GM18499 (cell line): ENCODE results near the gene ZNF598.
"Not testable (repeated sequence)": the region's sequence is repeated elsewhere in the genome, so short reads cannot be mapped to it uniquely, and the experiment has no call there.

Experiments
- ATAC-seq: cut with Tn5 transposase; IDR thresholded peaks from one replicate; pipeline ENCODE4 v1.9.1; 2021; ENCODE audit warnings: moderate number of reproducible peaks; ENCODE audit not compliant: insufficient read depth, unreplicated experiment

ZNF598 gene

DNA sequence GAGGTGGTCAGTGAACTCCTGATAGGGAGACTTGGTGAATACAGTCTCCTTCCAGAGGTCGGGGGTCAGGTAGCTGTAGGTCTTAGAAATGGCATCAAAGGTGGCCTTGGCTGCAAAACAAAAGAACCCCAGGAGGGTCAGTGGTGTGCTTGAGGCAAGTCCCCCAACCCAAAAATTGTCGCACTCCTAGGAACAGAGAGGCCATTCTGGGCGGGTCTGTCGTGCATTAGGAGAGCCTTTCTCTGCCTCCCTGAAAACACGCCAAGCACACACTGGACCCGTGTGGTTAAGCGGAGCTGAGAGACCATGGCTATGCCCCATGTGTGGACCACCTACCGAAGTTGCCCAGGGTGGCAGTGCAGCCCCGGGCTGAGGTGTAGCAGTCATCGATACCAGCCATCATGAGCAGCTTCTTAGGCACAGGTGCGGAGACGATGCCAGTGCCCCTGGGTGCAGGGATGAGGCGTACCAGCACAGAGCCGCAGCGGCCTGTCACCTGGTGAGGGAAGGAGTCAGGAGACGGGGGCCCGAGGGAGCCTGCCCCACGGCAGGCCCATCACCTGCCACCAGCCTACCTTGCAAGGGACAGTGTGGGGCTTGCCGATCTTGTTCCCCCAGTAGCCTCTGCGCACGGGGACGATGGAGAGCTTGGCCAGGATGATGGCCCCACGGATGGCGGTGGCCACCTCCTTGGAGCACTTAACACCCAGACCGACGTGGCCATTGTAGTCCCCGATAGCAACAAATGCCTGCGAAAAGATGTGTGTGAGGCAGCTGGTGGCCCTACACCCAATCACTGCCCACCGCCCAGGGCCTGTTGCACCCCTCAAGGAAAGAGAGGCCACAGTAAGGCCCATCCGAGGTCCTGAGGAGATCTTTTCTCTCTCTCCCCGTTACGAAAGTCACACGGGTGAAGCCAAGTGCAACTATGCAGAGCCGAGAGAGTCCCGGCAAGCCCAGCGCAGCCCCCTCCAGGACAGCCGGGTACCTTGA is 47.2 kb downstream of the ZNF598 start:
- ATAC-seq: not testable (repeated sequence)

DNA sequence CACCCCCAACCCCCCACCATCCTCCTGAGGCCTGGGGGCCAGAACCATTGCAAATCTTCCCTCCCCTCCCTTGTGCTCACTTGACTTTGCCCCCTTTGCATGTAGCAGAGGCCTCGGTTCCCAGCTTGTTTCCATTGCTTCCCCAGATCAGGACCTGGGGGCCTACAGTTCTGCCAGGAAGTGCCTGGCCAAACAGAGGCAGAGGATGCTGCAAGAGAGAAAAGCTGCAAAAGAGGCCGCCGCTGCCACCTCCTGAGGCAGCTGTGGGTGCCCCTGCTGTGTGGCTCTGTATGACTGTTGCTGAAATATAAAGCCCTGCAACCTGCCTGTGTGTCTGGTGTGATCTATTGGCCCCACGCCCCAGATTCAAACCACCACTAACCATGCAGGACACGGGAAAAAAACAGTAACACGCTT is 48.0 kb downstream of the ZNF598 start:
- ATAC-seq: no peak

DNA sequence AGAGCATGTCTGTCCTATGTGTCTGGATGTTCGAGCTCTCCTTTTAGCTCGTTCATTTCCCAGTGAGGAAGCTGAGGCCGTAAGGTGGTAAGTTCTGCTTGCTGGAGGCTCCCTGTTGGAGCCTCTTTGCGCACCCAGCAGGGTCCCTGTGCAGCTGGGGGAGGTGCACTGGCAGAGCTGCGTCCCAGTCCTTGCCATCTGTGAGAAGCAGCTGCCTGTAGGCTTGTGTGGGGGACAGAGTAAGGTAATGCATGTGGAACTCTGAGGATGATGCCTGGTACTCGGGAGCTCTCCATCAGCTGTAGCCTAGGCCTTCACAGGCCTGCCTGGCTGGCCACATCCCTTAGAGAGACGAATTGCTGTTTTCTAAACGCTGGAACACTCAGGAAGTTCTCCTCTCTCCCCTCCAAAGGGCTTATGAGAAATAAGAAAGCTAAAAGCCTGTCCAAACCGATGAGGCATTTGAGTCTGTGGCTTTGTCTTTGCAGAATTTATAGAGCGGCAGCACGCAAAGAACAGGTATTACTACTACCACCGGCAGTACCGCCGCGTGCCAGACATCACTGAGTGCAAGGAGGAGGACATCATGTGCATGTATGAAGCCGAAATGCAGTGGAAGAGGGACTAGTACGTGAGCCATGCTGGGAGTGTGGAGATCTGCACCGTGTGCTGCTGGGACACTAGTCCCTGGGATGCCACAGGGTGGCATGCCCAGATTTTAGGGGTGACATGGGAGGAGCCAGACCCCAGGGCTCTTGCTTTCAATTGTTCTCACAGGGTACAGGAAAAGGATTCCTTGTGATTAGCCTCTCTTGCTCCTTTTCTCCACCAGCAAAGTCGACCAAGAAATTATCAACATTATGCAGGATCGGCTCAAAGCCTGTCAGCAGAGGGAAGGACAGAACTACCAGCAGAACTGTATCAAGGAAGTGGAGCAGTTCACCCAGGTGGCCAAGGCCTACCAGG is 48.7 kb downstream of the ZNF598 start:
- ATAC-seq: no peak

DNA sequence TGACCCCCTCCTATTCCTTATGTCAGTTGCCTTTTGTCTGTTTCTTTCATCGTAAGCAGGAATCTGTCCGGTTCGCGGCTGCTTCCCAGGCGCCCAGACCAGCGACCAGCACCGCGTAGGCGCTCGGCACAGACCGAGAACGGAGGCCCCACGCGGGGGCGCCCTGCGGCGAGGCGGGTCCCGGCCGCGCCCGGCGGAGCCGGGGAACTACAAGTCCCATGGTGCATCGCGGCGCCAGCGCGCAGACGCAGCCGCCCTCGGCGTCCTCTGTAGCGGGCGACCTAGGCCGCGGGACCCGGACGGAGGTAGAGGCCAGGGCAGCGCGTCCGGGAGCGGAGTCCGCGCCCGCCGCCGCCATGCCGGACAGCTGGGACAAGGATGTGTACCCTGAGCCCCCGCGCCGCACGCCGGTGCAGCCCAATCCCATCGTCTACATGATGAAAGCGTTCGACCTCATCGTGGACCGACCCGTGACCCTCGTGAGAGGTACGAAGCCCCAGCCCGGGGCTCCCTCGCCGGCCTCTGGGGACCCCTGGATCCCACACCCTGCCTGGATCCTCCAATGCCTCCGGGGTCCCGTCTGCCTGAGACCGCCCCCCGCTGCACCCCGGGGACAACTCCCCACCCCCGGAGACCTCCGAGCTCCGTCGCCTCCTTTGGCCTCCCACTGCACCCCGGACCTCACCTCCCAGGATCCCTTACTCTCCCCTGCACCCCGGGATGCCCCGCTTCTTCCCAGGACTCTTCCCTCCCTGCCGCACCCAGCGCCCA is 50.2 kb downstream of the ZNF598 start, which contains the start of gene NDUFB10:
NDUFB10 (plus strand) TSS at position 270 of the 771 bp plus-strand sequence; CDS start at position 357, 87 bp downstream.
- no peak for ATAC-seq

DNA sequence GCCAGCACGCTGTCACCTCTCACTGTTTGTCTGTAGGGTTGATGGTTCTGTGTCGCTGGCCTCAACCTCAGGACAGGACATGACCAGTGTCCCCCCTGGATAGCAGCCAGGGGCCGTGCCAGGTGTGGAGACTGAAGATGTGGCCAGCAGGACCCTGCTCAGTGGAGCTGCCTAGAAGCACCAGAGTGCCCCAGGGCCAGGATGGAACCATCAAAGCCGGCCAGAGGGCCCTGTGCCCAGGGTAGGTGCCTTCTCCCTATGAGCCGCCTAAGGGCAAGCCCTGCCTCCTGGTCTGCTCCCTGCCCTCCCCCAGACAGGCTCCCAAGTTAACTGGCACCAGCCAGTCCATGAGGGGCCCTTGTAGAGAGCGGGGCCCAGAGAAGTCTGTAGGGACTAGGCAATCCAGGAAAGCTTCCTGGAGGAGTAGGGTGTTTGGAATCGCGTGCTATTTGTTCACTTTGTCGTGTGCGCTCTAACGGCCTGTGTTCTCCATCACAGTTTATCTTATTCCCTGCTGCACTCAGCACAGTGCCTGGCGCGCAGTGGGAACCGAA is 50.8 kb downstream of the ZNF598 start:
- ATAC-seq: no peak

DNA sequence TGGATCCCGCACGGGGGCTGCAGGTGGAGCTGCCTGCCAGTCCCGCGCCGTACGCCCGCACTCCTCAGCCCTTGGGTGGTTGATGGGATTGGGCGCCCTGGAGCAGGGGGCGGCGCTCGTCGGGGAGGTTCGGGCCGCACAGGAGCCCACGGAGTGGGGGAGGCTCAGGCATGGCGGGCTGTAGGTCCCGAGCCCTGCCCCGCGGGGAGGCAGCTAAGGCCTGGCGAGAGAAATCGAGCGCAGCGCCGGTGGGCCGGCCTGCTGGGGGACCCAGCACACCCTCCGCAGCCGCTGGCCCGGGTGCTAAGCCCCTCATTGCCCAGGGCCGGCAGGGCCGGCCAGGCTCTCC is 51.5 kb downstream of the ZNF598 start:
- not testable (repeated sequence) for ATAC-seq

DNA sequence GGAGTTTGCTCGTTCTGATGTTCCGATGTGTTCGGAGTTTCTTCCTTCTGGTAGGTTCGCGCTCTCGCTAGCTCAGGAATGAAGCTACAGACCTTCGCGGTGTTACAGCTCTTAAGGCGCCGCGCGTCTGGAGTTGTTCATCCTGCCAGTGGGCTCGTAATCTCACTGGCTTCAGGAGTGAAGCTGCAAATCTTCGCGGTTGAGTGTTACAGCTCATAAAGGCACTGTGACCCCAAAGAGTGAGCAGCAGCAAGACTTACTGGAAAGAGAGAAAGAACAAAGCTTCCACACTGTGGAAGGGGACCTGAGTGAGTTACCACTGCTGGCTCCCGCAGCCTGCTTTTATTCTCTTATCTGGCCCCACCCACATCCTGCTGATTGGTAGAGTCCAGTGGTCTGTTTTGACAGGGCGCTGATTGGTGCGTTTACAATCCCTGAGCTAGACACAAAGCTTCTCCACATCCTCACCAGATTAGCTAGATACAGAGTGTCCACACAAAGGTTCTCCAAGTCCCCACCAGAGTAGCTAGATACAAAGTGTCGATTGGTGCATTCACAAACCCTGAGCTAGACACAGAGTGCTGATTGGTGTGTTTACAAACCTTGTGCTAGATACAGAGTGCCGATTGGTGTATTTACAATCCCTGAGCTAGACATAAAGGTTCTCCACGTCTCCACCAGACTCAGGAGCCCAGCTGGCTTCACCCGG is 52.0 kb downstream of the ZNF598 start:
- ATAC-seq: not testable (repeated sequence)

DNA sequence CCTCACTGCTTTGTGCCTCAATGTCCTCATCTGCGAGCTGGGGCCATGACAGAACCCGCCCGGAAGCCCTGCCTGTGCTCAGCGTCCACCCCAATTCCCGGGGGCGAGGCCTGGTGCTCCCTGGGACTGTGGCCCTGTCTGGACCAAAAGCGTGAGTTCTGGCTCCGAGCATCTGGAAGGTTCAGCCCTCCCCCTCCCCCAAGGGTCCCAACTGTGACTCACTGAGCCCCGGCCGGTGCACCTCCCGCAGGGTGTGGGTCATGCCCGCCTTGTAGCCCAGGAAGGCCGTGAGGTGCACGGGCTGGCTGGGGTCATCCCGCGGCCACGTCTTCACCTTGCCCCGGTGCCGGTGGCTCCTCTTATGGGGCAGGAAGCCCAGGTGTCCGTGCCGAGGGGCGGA is 55.9 kb downstream of the ZNF598 start:
- ATAC-seq: no peak

DNA sequence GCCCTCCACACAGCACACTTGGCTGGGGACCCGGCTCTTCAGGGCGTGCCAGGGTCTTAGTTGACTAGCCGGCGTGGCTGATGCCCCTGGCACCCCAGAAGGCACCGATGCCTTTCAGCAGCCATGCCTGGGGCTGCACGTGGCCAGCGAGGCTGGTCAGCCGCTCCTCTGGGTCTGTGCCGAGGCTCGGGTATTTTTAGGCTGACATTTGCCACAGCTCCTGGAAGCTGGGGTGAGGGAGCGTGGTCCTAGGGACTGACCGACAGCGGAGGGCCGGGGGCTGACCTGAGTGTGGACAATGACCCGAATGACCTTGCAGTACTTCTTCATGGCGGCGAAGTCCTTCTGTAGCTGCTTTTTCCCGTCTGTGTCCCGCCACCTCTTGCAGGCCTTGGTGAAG is 59.1 kb downstream of the ZNF598 start:
- no peak for ATAC-seq

DNA sequence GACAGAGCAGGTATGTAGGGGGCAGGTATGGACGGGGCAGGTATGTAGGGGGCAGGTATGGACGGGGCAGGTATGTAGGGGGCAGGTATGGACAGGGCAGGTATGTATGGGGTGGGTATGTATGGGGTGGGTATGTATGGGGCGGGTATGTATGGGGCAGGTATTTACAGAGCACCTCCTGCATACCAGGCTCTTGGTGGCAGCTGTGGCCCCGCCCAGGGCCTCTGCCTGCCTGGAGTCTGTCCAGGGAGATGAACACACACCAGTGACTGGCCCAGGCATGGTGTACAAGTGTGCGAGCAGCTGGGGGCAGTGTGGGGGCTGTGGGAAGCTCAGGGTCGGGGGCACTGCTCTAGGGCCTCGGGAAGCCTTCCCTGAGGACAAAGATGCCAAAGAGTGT is 59.6 kb downstream of the ZNF598 start:
- ATAC-seq: no peak

DNA sequence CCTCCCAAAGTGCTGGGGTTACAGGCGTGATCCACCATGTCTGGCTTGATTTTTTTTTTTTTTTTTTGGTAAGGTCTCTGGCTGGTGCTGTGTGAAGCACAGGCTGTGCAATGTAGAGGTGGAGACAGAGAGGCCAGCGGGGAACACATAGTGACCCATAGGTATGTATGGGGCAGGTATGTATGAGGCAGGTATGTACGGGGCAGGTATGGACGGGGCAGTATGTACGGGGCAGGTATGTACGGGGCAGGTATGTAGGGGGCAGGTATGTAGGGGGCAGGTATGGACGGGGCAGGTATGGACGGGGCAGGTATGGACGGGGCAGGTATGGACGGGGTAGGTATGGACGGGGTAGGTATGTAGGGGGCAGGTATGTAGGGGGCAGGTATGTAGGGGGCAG is 60.1 kb downstream of the ZNF598 start:
- ATAC-seq: no peak
